ENCODE measurements around the gene PRKAG2.

DNA sequence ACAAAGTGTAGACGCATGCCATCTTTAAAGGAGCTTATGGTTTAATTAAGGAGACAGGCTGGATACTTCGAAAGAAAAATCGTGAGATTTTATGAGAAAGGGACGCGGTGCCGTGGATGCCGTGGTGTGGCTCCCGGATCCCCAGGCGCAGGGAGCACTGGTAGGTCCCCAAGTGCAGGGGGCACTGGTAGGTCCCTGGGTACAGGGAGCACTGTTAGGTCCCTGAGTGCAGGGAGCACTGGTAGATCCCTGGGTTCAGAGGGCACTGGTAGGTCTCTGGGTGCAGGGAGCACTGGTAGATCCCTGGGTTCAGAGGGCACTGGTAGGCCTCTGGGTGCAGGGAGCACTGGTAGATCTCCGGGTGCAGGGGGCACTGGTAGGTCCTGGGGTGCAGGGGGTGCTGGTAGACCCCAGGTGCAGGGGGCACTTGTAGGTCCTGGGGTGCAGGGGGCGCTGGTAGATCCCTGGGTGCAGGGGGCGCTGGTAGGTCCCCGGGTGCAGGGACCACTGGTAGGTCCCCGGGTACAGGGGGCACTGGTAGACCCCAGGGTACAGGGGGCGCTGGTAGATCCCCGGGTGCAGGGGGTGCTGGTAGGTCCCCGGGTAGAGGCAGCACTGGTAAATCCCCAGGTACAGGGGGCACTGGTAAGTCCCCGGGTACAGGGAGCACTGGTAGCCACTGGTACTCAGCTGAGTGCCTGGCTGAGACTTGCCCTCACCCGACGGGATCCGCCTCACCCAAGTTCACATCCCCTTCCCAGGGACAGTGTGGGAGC, 14.1 kb downstream of the PRKAG2 start:
- TF ChIP-seq CTCF (conservative IDR thresholded peaks at IDR 0.05 in 1 of 2, IDR thresholded peaks at IDR 0.05 in 1 of 2; ENCODE audit: extremely low read depth in 1 of 2, insufficient read depth in 1 of 2, low read depth in 1 of 2, low read length in 2 of 2) (no peak), EZH2 (IDR thresholded peaks at IDR 0.05; ENCODE audit: borderline replicate concordance, low read length) (no peak)

All from mammary epithelial cell (primary cell).